Stimulated activated CD4-positive, alpha-beta T cell treated with anti-CD3 and anti-CD28 coated beads, Interleukin-15, amount 100 ng/mL, for 1 hour (primary cell): ENCODE measurements around the gene SNAPIN.

ENCODE experiments used
- DNase-seq, 2 donors: peaks; one replicate each; pipeline ENCODE4 v3.0.0-alpha.2; 2020; ENCODE audit warnings: low read depth in 1 of 2, low spot score in 1 of 2

SNAPIN gene

GRCh38 chr1:153658400-153659174, at the start of gene SNAPIN:
TSS of gene SNAPIN (plus strand) at chr1:153658703. CDS start at chr1:153658744, 41 bp downstream.
- DNase-seq: peak; percentile 74 to 84

GRCh38 chr1:153608742-153609584, 49.5 kb upstream of the SNAPIN start:
- no peak for DNase-seq

- DNase-seq: no peak
Measured at GRCh38 chr1:153609585-153609907, 49.0 kb upstream of the SNAPIN start.

GRCh38 chr1:153610334-153610733, 48.2 kb upstream of the SNAPIN start:
- no peak for DNase-seq

GRCh38 chr1:153610811-153611301, 47.6 kb upstream of the SNAPIN start:
- no peak for DNase-seq

- DNase-seq: no peak
Measured at GRCh38 chr1:153611356-153611755, 47.1 kb upstream of the SNAPIN start.

GRCh38 chr1:153612111-153612754, 46.3 kb upstream of the SNAPIN start:
- no peak for DNase-seq

- no peak for DNase-seq
Measured at GRCh38 chr1:153612755-153613331, 45.7 kb upstream of the SNAPIN start, which contains the start of gene S100A16. TSS of gene S100A16 (minus strand) at chr1:153613137. CDS start at chr1:153608151, 4,986 bp downstream.

- no peak for DNase-seq
Measured at GRCh38 chr1:153613406-153613805, 45.1 kb upstream of the SNAPIN start.

- no peak for DNase-seq
Measured at GRCh38 chr1:153614189-153614900, 44.2 kb upstream of the SNAPIN start.

GRCh38 chr1:153614906-153615305, 43.6 kb upstream of the SNAPIN start:
- no peak for DNase-seq

GRCh38 chr1:153615406-153615805, 43.1 kb upstream of the SNAPIN start:
- DNase-seq: no peak

- DNase-seq: no peak
Measured at GRCh38 chr1:153616144-153616916, 42.2 kb upstream of the SNAPIN start, which contains the start of gene S100A14. TSS of gene S100A14 (minus strand) at chr1:153616325. CDS start at chr1:153615858, 467 bp downstream.

GRCh38 chr1:153616917-153617311, 41.6 kb upstream of the SNAPIN start:
- DNase-seq: no peak

- no peak for DNase-seq
Measured at GRCh38 chr1:153617663-153618062, 40.8 kb upstream of the SNAPIN start.

GRCh38 chr1:153619171-153619570, 39.3 kb upstream of the SNAPIN start:
- DNase-seq: no peak

GRCh38 chr1:153623101-153623500, 35.4 kb upstream of the SNAPIN start:
- no peak for DNase-seq

- DNase-seq: no peak
Measured at GRCh38 chr1:153624965-153625611, 33.4 kb upstream of the SNAPIN start.

- no peak for DNase-seq
Measured at GRCh38 chr1:153626477-153626903, 32.0 kb upstream of the SNAPIN start.
